Inflammatory macrophage treated with lipopolysaccharide for 4 hours (primary cell): ENCODE data around the gene PCDHGB5.
"Not testable (repeated sequence)": the region's sequence is repeated elsewhere in the genome, so short reads cannot be mapped to it uniquely, and the experiment has no call there.

Source experiments
- DNase-seq: peaks from one replicate; pipeline ENCODE4 v3.0.0-alpha.2; 2020

The PCDHGB5 gene

DNA sequence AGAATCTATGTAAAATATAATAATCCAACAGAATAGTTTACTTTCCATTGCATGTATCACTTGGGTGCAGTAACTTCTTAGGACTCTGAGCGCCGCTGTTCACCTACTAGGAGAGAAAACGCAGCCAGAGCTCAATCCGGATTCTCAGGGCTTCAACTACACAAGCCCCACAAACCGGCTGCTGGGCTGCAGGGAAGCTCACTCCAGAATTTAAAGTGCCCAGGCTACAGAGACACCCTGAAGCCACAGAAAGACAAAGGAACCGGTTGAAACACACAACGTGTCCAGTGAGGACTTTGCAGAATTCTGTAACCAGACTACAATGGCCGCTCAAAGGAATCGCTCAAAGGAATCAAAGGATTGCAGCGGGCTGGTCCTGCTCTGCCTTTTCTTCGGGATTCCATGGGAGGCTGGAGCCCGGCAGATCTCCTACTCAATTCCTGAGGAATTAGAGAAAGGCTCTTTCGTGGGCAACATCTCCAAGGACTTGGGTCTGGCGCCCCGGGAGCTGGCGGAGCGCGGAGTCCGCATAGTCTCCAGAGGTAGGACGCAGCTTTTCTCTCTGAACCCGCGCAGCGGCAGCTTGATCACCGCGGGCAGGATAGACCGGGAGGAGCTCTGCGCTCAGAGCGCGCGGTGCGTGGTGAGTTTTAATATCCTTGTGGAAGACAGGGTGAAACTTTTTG lies 15.2 kb downstream of the PCDHGB5 start, which contains the start of gene PCDHGA10:
Gene PCDHGA10, plus strand, starts transcription at position 134 of the 686 bp plus-strand sequence. Its CDS starts 189 bp downstream, at position 323.
- DNase-seq: peak; percentile 68

DNA sequence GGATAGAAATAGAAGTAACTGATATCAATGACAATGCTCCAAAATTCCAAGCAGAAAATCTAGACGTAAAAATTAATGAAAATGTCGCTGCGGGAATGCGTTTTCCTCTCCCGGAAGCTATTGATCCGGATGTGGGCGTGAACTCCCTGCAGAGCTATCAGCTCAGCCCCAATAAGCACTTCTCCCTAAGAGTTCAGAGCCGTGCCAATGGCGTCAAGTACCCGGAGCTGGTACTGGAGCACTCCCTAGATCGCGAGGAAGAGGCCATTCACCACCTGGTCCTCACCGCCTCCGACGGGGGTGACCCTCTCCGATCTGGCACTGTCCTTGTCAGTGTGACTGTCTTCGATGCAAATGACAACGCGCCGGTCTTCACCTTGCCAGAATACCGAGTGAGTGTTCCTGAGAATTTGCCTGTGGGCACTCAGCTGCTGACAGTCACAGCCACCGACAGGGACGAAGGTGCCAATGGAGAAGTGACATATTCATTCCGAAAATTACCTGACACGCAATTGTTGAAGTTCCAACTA lies 15.9 kb downstream of the PCDHGB5 start:
- DNase-seq: no peak

DNA sequence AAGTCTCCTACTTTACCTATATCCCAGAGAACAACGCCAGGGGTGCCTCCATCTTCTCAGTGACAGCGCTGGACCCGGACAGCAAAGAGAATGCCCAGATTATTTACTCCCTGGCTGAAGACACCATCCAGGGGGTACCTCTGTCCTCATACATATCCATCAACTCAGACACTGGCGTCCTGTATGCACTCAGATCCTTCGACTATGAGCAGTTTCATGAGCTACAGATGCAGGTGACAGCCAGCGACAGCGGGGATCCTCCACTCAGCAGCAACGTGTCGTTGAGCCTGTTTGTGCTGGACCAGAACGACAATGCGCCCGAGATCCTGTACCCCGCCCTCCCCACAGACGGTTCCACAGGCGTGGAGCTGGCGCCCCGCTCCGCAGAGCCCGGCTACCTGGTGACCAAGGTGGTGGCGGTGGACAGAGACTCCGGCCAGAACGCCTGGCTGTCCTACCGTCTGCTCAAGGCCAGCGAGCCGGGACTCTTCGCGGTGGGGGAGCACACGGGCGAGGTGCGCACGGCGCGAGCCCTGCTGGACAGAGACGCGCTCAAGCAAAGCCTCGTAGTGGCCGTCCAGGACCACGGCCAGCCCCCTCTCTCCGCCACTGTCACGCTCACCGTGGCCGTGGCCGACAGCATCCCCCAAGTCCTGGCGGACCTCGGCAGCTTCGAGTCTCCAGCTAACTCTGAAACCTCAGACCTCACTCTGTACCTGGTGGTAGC lies 17.0 kb downstream of the PCDHGB5 start:
- not testable (repeated sequence) for DNase-seq

DNA sequence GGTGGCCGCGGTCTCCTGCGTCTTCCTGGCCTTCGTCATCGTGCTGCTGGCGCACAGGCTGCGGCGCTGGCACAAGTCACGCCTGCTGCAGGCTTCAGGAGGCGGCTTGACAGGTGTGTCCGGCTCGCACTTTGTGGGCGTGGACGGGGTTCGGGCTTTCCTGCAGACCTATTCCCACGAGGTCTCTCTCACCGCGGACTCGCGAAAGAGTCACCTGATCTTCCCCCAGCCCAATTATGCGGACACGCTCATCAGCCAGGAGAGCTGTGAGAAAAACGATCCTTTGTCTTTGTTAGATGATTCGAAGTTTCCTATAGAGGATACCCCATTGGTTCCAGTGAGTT lies 17.5 kb downstream of the PCDHGB5 start:
- not testable (repeated sequence) for DNase-seq

DNA sequence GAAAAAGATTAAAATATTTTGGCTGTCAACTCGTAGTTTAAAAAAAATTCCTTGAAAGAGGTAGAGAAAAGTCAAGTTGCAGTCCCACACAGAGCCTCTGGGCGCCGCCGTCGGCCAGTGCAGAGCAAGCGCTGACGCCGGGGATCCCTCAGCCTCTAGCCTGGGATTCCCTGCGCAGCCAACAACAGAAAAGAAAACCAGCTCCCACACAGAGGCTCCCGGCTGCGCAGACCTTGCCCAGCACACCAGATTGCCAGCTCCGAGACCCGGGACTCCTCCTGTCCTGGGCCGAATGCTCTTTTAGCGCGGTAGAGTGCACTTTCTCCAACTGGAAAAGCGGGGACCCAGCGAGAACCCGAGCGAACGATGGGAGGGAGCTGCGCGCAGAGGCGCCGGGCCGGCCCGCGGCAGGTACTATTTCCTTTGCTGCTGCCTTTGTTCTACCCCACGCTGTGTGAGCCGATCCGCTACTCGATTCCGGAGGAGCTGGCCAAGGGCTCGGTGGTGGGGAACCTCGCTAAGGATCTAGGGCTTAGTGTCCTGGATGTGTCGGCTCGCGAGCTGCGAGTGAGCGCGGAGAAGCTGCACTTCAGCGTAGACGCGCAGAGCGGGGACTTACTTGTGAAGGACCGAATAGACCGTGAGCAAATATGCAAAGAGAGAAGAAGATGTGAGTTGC lies 19.9 kb downstream of the PCDHGB5 start, which contains the start of gene PCDHGB7:
Gene PCDHGB7, plus strand, starts transcription at position 184 of the 679 bp plus-strand sequence. Its CDS starts 183 bp downstream, at position 367.
- DNase-seq: peak; percentile 80

GRCh38 chr5:141419074-141419880 lies 21.5 kb downstream of the PCDHGB5 start:
- DNase-seq: no peak

DNA sequence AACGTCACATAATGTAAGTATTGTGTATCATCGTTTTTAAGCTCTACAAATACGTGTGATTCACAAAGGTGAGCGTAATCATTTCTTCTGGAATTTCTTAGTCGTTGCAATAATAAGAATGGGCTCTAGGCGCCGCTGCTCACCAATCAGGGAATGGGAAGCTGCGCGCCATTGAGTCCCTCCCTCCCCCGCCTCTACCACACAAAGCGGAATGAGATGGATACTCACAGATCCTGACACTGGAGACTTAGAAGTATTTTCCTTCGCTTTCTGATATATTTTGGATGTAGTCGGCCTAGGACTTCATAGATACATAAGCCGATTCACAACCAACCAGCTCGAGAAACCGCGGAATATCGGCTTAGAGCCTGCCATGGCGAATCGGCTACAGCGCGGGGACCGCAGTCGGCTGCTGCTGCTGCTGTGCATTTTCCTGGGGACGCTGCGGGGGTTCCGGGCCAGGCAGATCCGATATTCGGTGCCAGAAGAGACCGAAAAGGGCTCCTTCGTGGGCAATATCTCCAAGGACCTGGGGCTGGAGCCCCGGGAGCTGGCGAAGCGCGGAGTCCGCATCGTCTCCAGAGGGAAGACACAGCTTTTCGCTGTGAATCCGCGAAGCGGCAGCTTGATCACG lies 23.2 kb downstream of the PCDHGB5 start, which contains the start of gene PCDHGA11:
Gene PCDHGA11, plus strand, starts transcription at position 197 of the 634 bp plus-strand sequence. Its CDS starts 177 bp downstream, at position 374.
- DNase-seq: peak; percentile 76

DNA sequence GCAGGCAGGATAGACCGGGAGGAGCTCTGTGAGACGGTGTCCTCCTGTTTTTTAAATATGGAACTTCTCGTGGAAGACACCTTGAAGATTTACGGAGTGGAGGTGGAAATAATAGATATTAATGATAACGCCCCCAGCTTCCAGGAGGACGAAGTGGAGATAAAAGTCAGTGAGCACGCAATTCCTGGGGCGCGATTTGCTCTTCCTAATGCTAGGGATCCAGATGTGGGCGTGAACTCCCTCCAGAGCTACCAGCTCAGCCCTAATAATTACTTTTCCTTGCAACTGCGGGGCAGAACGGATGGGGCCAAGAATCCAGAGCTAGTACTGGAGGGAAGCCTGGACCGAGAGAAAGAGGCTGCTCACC lies 23.7 kb downstream of the PCDHGB5 start:
- no peak for DNase-seq

- no peak for DNase-seq
These were observed 25.1 kb downstream of the PCDHGB5 start for GRCh38 chr5:141422742-141423291.

GRCh38 chr5:141427783-141428426 lies 30.2 kb downstream of the PCDHGB5 start:
- no peak for DNase-seq

GRCh38 chr5:141430332-141431113 lies 32.8 kb downstream of the PCDHGB5 start, which contains the start of gene PCDHGA12:
PCDHGA12 (plus strand) TSS chr5:141430507; CDS start chr5:141430760, 253 bp downstream.
- peak; percentile 79 for DNase-seq

DNA sequence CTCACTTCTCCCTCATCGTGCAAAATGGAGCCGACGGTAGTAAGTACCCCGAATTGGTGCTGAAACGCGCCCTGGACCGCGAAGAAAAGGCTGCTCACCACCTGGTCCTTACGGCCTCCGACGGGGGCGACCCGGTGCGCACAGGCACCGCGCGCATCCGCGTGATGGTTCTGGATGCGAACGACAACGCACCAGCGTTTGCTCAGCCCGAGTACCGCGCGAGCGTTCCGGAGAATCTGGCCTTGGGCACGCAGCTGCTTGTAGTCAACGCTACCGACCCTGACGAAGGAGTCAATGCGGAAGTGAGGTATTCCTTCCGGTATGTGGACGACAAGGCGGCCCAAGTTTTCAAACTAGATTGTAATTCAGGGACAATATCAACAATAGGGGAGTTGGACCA lies 33.5 kb downstream of the PCDHGB5 start:
- no peak for DNase-seq

GRCh38 chr5:141432308-141432707 lies 34.6 kb downstream of the PCDHGB5 start:
- DNase-seq: not testable (repeated sequence)

DNA sequence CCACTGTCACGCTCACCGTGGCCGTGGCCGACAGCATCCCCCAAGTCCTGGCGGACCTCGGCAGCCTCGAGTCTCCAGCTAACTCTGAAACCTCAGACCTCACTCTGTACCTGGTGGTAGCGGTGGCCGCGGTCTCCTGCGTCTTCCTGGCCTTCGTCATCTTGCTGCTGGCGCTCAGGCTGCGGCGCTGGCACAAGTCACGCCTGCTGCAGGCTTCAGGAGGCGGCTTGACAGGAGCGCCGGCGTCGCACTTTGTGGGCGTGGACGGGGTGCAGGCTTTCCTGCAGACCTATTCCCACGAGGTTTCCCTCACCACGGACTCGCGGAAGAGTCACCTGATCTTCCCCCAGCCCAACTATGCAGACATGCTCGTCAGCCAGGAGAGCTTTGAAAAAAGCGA lies 35.0 kb downstream of the PCDHGB5 start:
- not testable (repeated sequence) for DNase-seq

DNA sequence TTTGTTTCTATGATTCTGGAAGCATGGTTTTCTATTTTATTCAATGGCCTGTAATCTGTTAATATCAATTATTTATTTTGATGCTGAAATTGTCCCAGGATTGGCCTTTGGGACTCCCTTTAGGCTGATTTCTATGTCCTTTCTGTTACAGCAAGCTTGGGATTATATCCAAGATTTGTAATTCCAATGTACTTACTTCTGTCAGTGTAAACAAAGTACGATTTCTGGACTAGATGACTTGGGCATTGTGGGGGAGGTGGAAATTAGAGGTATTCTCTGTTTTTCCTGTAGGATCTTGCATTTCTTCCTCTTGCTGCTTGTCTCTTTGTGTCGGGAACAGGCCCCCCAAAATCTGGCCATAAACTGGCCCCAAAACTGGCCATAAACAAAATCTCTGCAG lies 36.3 kb downstream of the PCDHGB5 start:
- DNase-seq: no peak

- DNase-seq: no peak
These were observed 39.5 kb downstream of the PCDHGB5 start for GRCh38 chr5:141437221-141437620.

- no peak for DNase-seq
These were observed 41.8 kb downstream of the PCDHGB5 start for GRCh38 chr5:141439411-141440141.

DNA sequence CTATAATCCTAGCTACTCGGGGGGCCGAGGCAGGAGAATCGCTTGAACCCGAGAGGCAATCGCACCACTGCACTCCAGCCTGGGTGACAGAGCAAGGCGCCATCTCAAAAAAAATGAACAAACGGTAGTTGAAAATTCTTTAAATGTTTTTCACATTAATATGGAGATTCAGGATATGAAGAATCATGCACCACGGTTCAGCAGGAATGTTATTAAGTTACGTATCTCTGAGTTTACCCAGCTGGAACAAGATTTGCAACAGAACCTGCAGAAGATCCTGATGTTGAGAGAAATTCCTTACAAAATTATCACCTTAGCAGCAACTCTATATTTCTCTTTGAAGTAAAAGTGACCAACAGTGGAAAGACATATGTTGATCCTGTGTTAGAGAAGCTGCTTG lies 42.6 kb downstream of the PCDHGB5 start:
- no peak for DNase-seq

GRCh38 chr5:141441571-141442170 lies 43.9 kb downstream of the PCDHGB5 start:
- DNase-seq: no peak
